Neural cell (in vitro differentiated cells): ENCODE data around the gene RAD9A. TPM values are rescaled to one million over a fixed set of nuclear protein-coding genes. Genes with fewer than 3 reads are reported as not detected.

Experiments used
- H2AFZ ChIP-seq: fragments of 200-600, 300-800 bp; sonication (generic), shearing (Covaris generic); 2 replicates; pipeline ENCODE4 v1.6.0; 2014; ENCODE audit warnings: low read depth, mild to moderate bottlenecking, antibody characterized with exemption, low read length, moderate library complexity
- H3F3A ChIP-seq: fragments of 200-600 bp; shearing (Covaris generic); 2 replicates; pipeline ENCODE4 v1.6.1; 2016; ENCODE audit warnings: mild to moderate bottlenecking, moderate library complexity, mixed read lengths, antibody characterized with exemption, low read length; ENCODE audit not compliant: insufficient read depth, poor library complexity, severe bottlenecking
- H3K27ac ChIP-seq: fragments of 200-600, 300-800 bp; sonication (generic), shearing (Covaris generic); 2 replicates; pipeline ENCODE4 v1.5.1; 2014; ENCODE audit warnings: mild to moderate bottlenecking, low read length, moderate library complexity
- H3K27me3 ChIP-seq: fragments of 300-800, 200-600 bp; sonication (generic), shearing (Covaris generic); 2 replicates; pipeline ENCODE4 v1.6.0; 2014; ENCODE audit warnings: mild to moderate bottlenecking, low read depth, low read length, moderate library complexity; ENCODE audit not compliant: insufficient read depth
- H3K36me3 ChIP-seq: fragments of 300-800, 200-600 bp; sonication (generic), shearing (Covaris generic); 2 replicates; pipeline ENCODE4 v1.5.1; 2014; ENCODE audit warnings: mild to moderate bottlenecking, antibody characterized with exemption, low read length, moderate library complexity; ENCODE audit not compliant: insufficient read depth
- H3K4me2 ChIP-seq: fragments of 300-800, 200-600 bp; sonication (generic), shearing (Covaris generic); 2 replicates; pipeline ENCODE4 v1.6.0; 2014; ENCODE audit warnings: mild to moderate bottlenecking, low read length
- H3K4me3 ChIP-seq: fragments of 300-800, 200-600 bp; sonication (generic), shearing (Covaris generic); 2 replicates; pipeline ENCODE4 v1.5.1; 2014; ENCODE audit warnings: mild to moderate bottlenecking, low read length, moderate library complexity
- H3K79me2 ChIP-seq: fragments of 200-600 bp; shearing (Covaris generic); replicated peaks from 2 replicates; pipeline ENCODE4 v1.6.0; 2014; ENCODE audit warnings: mild to moderate bottlenecking, low read length, moderate library complexity; ENCODE audit not compliant: insufficient read depth
- H3K9ac ChIP-seq: fragments of 300-800, 200-600 bp; sonication (generic), shearing (Covaris generic); 2 replicates; pipeline ENCODE4 v1.6.1; 2016; ENCODE audit warnings: mild to moderate bottlenecking, low read length, mixed read lengths
- H3K9me2 ChIP-seq: fragments of 200-600 bp; shearing (Covaris generic); 2 replicates; pipeline ENCODE4 v1.6.1; 2016; ENCODE audit warnings: mild to moderate bottlenecking, low read length, mixed read lengths; ENCODE audit not compliant: insufficient read depth
- H3K9me3 ChIP-seq: fragments of 200-600, 300-800 bp; sonication (generic), shearing (Covaris generic); 2 replicates; pipeline ENCODE4 v1.6.1; 2016; ENCODE audit warnings: mild to moderate bottlenecking, mixed run types, low read length, moderate library complexity, mixed read lengths
- H4K20me1 ChIP-seq: fragments of 200-600 bp; shearing (Covaris generic); 2 replicates; pipeline ENCODE4 v1.6.1; 2016; ENCODE audit warnings: mild to moderate bottlenecking, mixed run types; ENCODE audit not compliant: insufficient read depth
- EP300 ChIP-seq: fragments of 450-650 bp; conservative IDR thresholded peaks from 2 replicates; pipeline ENCODE4 v1.6.1; 2014; ENCODE audit warnings: antibody characterized with exemption, mild to moderate bottlenecking, moderate library complexity; ENCODE audit not compliant: poor library complexity, severe bottlenecking
- EZH2 ChIP-seq: fragments of 200-600, 300-800 bp; shearing (Covaris generic), sonication (generic); IDR thresholded peaks from 2 replicates; pipeline ENCODE4 v1.6.1; 2014; ENCODE audit warnings: antibody characterized with exemption, low read length, borderline replicate concordance, mild to moderate bottlenecking; ENCODE audit not compliant: insufficient read depth, poor library complexity, severe bottlenecking
- MXI1 ChIP-seq: fragments of 450-650 bp; conservative IDR thresholded peaks from 2 replicates; pipeline ENCODE4 v1.6.1; 2014; ENCODE audit warnings: antibody characterized with exemption, mild to moderate bottlenecking; ENCODE audit not compliant: poor library complexity, severe bottlenecking
- POLR2AphosphoS5 ChIP-seq: IDR thresholded peaks from 2 replicates; pipeline ENCODE4 v1.6.1; 2012
- RAD21 ChIP-seq: fragments of 450-650 bp; conservative IDR thresholded peaks from 2 replicates; pipeline ENCODE4 v1.6.1; 2014; ENCODE audit warnings: antibody characterized with exemption, mild to moderate bottlenecking, moderate library complexity
- SMC3 ChIP-seq: fragments of 450-650 bp; conservative IDR thresholded peaks from 2 replicates; pipeline ENCODE4 v1.6.1; 2014; ENCODE audit warnings: antibody characterized with exemption, mild to moderate bottlenecking, moderate library complexity; ENCODE audit not compliant: poor library complexity
- TAF1 ChIP-seq: IDR thresholded peaks from 2 replicates; pipeline ENCODE4 v1.6.1; 2012; ENCODE audit warnings: low read depth
- polyA plus RNA-seq: library from polyadenylated mRNA; depleted of rRNA; stranded (reverse); fragments of >200 nt; gene quantifications from 2 replicates; pipeline ENCODE4 v1.2.3, GENCODE V29; 2014
- TF ChIP-seq, protein P1 (sequence below): IDR thresholded peaks from 2 replicates; pipeline ENCODE4 v1.6.1; 2012; ENCODE audit warnings: borderline replicate concordance
- TF ChIP-seq, protein P2 (sequence below): fragments of 450-650 bp; IDR thresholded peaks from 2 replicates; pipeline ENCODE4 v1.5.1; 2014; ENCODE audit warnings: antibody characterized with exemption, mild to moderate bottlenecking, moderate library complexity; ENCODE audit not compliant: poor library complexity, severe bottlenecking

Gene RAD9A
- polyA plus RNA-seq, 1 donor from 2014 or later, result 59.6 TPM

DNA sequence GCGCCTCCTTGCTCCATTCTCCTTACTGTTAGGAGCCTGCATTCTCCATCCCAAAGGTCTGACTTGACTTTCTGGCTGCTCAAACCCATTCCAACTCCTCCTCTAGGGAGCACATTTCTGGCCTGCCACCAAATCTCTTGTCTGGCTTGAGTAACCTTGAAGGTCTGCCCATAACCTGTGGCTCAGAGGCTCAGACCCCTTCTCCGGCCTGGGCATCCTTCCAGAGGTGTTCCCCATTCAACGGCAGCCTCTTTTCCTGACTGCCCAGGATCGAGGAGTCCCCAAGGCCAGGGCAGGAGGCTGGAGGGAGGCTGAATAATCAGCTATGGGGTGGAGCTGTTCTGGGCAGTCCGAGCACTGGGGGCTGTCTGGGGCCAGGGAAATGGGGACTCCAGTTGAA, 2.2 kb downstream of the RAD9A start:
- Histone ChIP-seq H3K36me3 (no peaks in the 10 kb centered on the region), H3K4me3 (no peak overlapping the region), H4K20me1 (no peaks in the 10 kb centered on the region), H3K9me3 (no peaks in the 10 kb centered on the region), H3K27ac (no peak overlapping the region), H3K79me2 (no peaks in the 10 kb centered on the region), H2AFZ (no peak overlapping the region), H3F3A (no peaks in the 10 kb centered on the region), H3K9ac (no peak overlapping the region), H3K4me2 (no peak overlapping the region), H3K27me3 (no peaks in the 10 kb centered on the region), H3K9me2 (no peaks in the 10 kb centered on the region)
- TF ChIP-seq EZH2, result no peak
- no peak for TF ChIP-seq MXI1
- TF ChIP-seq RAD21, result no peak
- TF ChIP-seq, protein P1, sequence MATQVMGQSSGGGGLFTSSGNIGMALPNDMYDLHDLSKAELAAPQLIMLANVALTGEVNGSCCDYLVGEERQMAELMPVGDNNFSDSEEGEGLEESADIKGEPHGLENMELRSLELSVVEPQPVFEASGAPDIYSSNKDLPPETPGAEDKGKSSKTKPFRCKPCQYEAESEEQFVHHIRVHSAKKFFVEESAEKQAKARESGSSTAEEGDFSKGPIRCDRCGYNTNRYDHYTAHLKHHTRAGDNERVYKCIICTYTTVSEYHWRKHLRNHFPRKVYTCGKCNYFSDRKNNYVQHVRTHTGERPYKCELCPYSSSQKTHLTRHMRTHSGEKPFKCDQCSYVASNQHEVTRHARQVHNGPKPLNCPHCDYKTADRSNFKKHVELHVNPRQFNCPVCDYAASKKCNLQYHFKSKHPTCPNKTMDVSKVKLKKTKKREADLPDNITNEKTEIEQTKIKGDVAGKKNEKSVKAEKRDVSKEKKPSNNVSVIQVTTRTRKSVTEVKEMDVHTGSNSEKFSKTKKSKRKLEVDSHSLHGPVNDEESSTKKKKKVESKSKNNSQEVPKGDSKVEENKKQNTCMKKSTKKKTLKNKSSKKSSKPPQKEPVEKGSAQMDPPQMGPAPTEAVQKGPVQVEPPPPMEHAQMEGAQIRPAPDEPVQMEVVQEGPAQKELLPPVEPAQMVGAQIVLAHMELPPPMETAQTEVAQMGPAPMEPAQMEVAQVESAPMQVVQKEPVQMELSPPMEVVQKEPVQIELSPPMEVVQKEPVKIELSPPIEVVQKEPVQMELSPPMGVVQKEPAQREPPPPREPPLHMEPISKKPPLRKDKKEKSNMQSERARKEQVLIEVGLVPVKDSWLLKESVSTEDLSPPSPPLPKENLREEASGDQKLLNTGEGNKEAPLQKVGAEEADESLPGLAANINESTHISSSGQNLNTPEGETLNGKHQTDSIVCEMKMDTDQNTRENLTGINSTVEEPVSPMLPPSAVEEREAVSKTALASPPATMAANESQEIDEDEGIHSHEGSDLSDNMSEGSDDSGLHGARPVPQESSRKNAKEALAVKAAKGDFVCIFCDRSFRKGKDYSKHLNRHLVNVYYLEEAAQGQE, result no peak
- no peak for TF ChIP-seq TAF1
- TF ChIP-seq SMC3, result no peak
- TF ChIP-seq POLR2AphosphoS5, result no peak
- TF ChIP-seq, protein P2, sequence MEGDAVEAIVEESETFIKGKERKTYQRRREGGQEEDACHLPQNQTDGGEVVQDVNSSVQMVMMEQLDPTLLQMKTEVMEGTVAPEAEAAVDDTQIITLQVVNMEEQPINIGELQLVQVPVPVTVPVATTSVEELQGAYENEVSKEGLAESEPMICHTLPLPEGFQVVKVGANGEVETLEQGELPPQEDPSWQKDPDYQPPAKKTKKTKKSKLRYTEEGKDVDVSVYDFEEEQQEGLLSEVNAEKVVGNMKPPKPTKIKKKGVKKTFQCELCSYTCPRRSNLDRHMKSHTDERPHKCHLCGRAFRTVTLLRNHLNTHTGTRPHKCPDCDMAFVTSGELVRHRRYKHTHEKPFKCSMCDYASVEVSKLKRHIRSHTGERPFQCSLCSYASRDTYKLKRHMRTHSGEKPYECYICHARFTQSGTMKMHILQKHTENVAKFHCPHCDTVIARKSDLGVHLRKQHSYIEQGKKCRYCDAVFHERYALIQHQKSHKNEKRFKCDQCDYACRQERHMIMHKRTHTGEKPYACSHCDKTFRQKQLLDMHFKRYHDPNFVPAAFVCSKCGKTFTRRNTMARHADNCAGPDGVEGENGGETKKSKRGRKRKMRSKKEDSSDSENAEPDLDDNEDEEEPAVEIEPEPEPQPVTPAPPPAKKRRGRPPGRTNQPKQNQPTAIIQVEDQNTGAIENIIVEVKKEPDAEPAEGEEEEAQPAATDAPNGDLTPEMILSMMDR, result no peak
- TF ChIP-seq EP300, result no peak

DNA sequence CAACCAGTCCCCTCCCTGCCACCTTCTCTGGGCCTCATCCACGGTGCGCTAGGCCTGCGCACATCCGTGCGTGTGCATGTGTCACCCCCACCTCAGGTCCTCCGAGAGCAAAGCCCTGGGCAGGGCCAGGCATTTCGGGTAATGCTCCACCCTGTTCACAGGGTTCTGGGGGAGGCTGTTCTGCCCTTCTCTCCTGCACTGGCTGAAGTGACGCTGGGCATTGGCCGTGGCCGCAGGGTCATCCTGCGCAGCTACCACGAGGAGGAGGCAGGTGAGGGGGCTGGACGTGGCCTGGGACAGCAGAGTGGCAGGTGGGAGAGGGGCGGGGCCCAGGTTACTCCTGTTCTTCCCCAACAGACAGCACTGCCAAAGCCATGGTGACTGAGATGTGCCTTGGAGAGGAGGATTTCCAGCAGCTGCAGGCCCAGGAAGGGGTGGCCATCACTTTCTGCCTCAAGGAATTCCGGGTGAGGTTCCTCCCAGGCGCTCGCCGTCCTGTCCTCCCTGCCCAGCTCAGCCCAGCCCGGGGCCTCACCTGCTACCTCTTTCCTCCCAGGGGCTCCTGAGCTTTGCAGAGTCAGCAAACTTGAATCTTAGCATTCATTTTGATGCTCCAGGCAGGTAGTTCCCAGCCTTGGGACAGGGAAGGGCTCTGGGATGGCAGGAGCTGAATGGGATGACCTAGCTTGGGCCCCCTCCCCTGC, 3.9 kb downstream of the RAD9A start:
- no peaks in the 10 kb centered on the region for H3F3A ChIP-seq
- H3K79me2 ChIP-seq, result peaks cover 5% of the 10 kb centered on the region
- H3K9ac ChIP-seq, result no peak overlapping the region
- TF ChIP-seq, protein P1, result no peak
- TF ChIP-seq, protein P2, result no peak
- TF ChIP-seq POLR2AphosphoS5, result no peak
- no peak for TF ChIP-seq RAD21
- TF ChIP-seq EP300, result no peak
- TF ChIP-seq TAF1, result no peak
- no peak for TF ChIP-seq SMC3
- no peak for TF ChIP-seq EZH2
- no peak for TF ChIP-seq MXI1
- no peaks in the 10 kb centered on the region for H3K9me3 ChIP-seq
- no peak overlapping the region for H3K27ac ChIP-seq
- H3K4me2 ChIP-seq, result no peak overlapping the region
- no peak overlapping the region for H2AFZ ChIP-seq
- no peaks in the 10 kb centered on the region for H4K20me1 ChIP-seq
- H3K36me3 ChIP-seq, result no peaks in the 10 kb centered on the region
- H3K27me3 ChIP-seq, result no peaks in the 10 kb centered on the region
- H3K9me2 ChIP-seq, result no peaks in the 10 kb centered on the region
- no peak overlapping the region for H3K4me3 ChIP-seq
